ENCODE results near the gene AP2A1.

The AP2A1 gene

GRCh38 chr19:49856574-49857021 is 89.8 kb downstream of the AP2A1 start:
- no peak for DNase-seq (ENCODE audit: low read depth)
